ENCODE data around the gene FXR2.
A peak's percentile ranks its signal among the peaks of the same experiment; 100 is the strongest.

Gene FXR2

GRCh38 chr17:7576432-7576937 lies 38.2 kb downstream of the FXR2 start:
- H3K4me3 ChIP-seq = peak overlapping the region in 1 of 7 experiments; percentile 1
- peak overlapping the region in 1 of 21 experiments; percentile 1 for H3K27ac ChIP-seq

- Histone ChIP-seq H3K27ac (no peak overlapping the region), H3K4me3 (peak overlapping the region in 2 of 7 experiments; percentile 1 to 97)
These were observed 38.7 kb downstream of the FXR2 start for GRCh38 chr17:7575959-7576358.

- peak overlapping the region in 2 of 7 experiments; percentile 97 to 98 for H3K4me3 ChIP-seq
- H3K27ac ChIP-seq = peak overlapping the region in 4 of 21 experiments; percentile 40 to 100 (median 99)
These were observed 39.2 kb downstream of the FXR2 start for GRCh38 chr17:7575481-7575883.

- H3K27ac ChIP-seq = peak overlapping the region in 19 of 21 experiments; percentile 93 to 100 (median 98)
These were observed 40.3 kb downstream of the FXR2 start for GRCh38 chr17:7574176-7574953.

GRCh38 chr17:7573324-7574080 lies 41.2 kb downstream of the FXR2 start:
- peak overlapping the region; percentile 91 to 100 (median 98) for H3K27ac ChIP-seq
- H3K4me3 ChIP-seq = peak overlapping the region; percentile 70 to 98 (median 81)

More at GRCh38 chr17:7574176-7574953, 40.3 kb downstream of the FXR2 start:
- H3K4me3 ChIP-seq = peak overlapping the region; percentile 70 to 98 (median 81)

GRCh38 chr17:7572588-7573323 lies 41.9 kb downstream of the FXR2 start:
- H3K4me3 ChIP-seq = peak overlapping the region; percentile 70 to 98 (median 81)

GRCh38 chr17:7572338-7572587 lies 42.4 kb downstream of the FXR2 start:
- Histone ChIP-seq H3K4me3 (peak overlapping the region; percentile 18 to 98 (median 80)), H3K27ac (peak overlapping the region in 20 of 21 experiments; percentile 56 to 100 (median 88))

More at GRCh38 chr17:7572588-7573323, 41.9 kb downstream of the FXR2 start:
- H3K27ac ChIP-seq = peak overlapping the region; percentile 91 to 100 (median 98)

- no peak overlapping the region for H3K27ac ChIP-seq
- H3K4me3 ChIP-seq = no peak overlapping the region
These were observed 44.3 kb downstream of the FXR2 start for GRCh38 chr17:7570351-7570750.

- no peak overlapping the region for H3K4me3 ChIP-seq
These were observed 45.1 kb downstream of the FXR2 start for GRCh38 chr17:7569571-7569970.

GRCh38 chr17:7563115-7563869 lies 51.4 kb downstream of the FXR2 start:
- H3K27ac ChIP-seq = peak overlapping the region in 4 of 21 experiments; percentile 2 to 98 (median 94)

More at GRCh38 chr17:7569571-7569970, 45.1 kb downstream of the FXR2 start:
- no peak overlapping the region for H3K27ac ChIP-seq

GRCh38 chr17:7562208-7562605 lies 52.5 kb downstream of the FXR2 start:
- Histone ChIP-seq H3K4me3 (peak overlapping the region; percentile 59 to 98 (median 91)), H3K27ac (peak overlapping the region; percentile 70 to 98 (median 91))

More at GRCh38 chr17:7563115-7563869, 51.4 kb downstream of the FXR2 start:
- H3K4me3 ChIP-seq = no peak overlapping the region

- Histone ChIP-seq H3K27ac (peak within 1 kb of the TSS; percentile 70 to 98 (median 91)), H3K4me3 (peak within 1 kb of the TSS; percentile 59 to 98 (median 91))
These were observed 53.0 kb downstream of the FXR2 start, which contains the start of gene SENP3 for GRCh38 chr17:7561589-7562207. SENP3 (plus strand) TSS chr17:7561919; CDS start chr17:7563077, 1,158 bp downstream.

GRCh38 chr17:7561028-7561575 lies 53.6 kb downstream of the FXR2 start:
- Histone ChIP-seq H3K27ac (peak overlapping the region in 20 of 21 experiments; percentile 82 to 98 (median 92)), H3K4me3 (peak overlapping the region; percentile 59 to 98 (median 91))

- Histone ChIP-seq H3K4me3 (peak overlapping the region in 6 of 7 experiments; percentile 7 to 95 (median 79)), H3K27ac (peak overlapping the region in 20 of 21 experiments; percentile 69 to 98 (median 91))
These were observed 54.3 kb downstream of the FXR2 start for GRCh38 chr17:7560172-7561027.

- peak overlapping the region; percentile 57 to 98 (median 90) for H3K27ac ChIP-seq
- H3K4me3 ChIP-seq = peak overlapping the region in 6 of 7 experiments; percentile 7 to 95 (median 38)
These were observed 55.2 kb downstream of the FXR2 start for GRCh38 chr17:7559320-7560171.
